Smooth muscle cell (in vitro differentiated cells): ENCODE data around the gene SEZ6L2. TPM values are rescaled to one million over a fixed set of nuclear protein-coding genes. Genes with fewer than 3 reads are reported as not detected.

ENCODE experiments used
- DNase-seq: peaks from one replicate; lab custom pipeline; 2025; ENCODE audit not compliant: unreplicated experiment; lab: John Stamatoyannopoulos, UW
- H2AFZ ChIP-seq: fragments of 200-600 bp; sonication (generic); 2 replicates; pipeline ENCODE4 v1.6.0; 2016; ENCODE audit warnings: antibody characterized with exemption, low read depth, mild to moderate bottlenecking
- H3F3A ChIP-seq: fragments of 200-600 bp; sonication (generic); 2 replicates; pipeline ENCODE4 v1.6.0; 2017; ENCODE audit warnings: antibody characterized with exemption, low read depth
- H3K27ac ChIP-seq: fragments of 200-600 bp; sonication (generic); 2 replicates; pipeline ENCODE4 v1.5.1; 2016; ENCODE audit warnings: low read depth, mild to moderate bottlenecking
- H3K27me3 ChIP-seq: fragments of 200-600 bp; sonication (generic); 2 replicates; pipeline ENCODE4 v1.6.1; 2016; ENCODE audit warnings: low read depth, mild to moderate bottlenecking
- H3K36me3 ChIP-seq: fragments of 200-600 bp; sonication (generic); 2 replicates; pipeline ENCODE4 v1.5.1; 2016; ENCODE audit warnings: low read depth
- H3K4me1 ChIP-seq: fragments of 200-600 bp; sonication (generic); 2 replicates; pipeline ENCODE4 v1.5.1; 2016; ENCODE audit warnings: low read depth
- H3K4me2 ChIP-seq: fragments of 200-600 bp; sonication (generic); 2 replicates; pipeline ENCODE4 v1.6.0; 2016; ENCODE audit warnings: mild to moderate bottlenecking
- H3K4me3 ChIP-seq: fragments of 200-600 bp; sonication (generic); 2 replicates; pipeline ENCODE4 v1.5.1; 2016; ENCODE audit warnings: mild to moderate bottlenecking
- H3K79me2 ChIP-seq: fragments of 200-600 bp; sonication (generic); 2 replicates; pipeline ENCODE4 v1.6.0; 2016; ENCODE audit warnings: low read depth, mild to moderate bottlenecking
- H3K9ac ChIP-seq: fragments of 200-600 bp; sonication (generic); 2 replicates; pipeline ENCODE4 v1.6.0; 2016; ENCODE audit warnings: low read depth
- H3K9me3 ChIP-seq: fragments of 200-600 bp; sonication (generic); replicated peaks from 2 replicates; pipeline ENCODE4 v1.5.1; 2016; ENCODE audit warnings: low read depth
- H4K20me1 ChIP-seq: fragments of 200-600 bp; sonication (generic); 2 replicates; pipeline ENCODE4 v1.6.0; 2016; ENCODE audit warnings: low read depth
- WGBS: methylation state at CpG from one replicate; pipeline ENCODE4 v1.1.7; 2016; ENCODE audit warnings: low lambda C conversion rate; 5-methylcytosine and 5-hydroxymethylcytosine counted together
- polyA plus RNA-seq: library from polyadenylated mRNA; unstranded; fragments of >200 nt; fragmentation: Nextera tagmentation; extraction: Ambion mirVana; gene quantifications from 2 replicates; pipeline ENCODE4 v1.2.1, GENCODE V29; 2016
- total RNA-seq: library from RNA; depleted of rRNA; stranded (reverse); fragments of >200 nt; gene quantifications from 2 replicates; pipeline ENCODE4 v1.2.3, GENCODE V29; 2014
- TF ChIP-seq, protein P1 (sequence below): fragments of 200-600 bp; sonication (generic); IDR thresholded peaks from 2 replicates; pipeline ENCODE4 v1.5.1; 2017; ENCODE audit warnings: borderline replicate concordance, mild to moderate bottlenecking, antibody characterized with exemption; ENCODE audit not compliant: insufficient read depth, poor library complexity, severe bottlenecking

SEZ6L2 gene
- total and polyA plus RNA-seq, 2 experiments from 2014 or later, result 46.1 to 178 TPM

DNA sequence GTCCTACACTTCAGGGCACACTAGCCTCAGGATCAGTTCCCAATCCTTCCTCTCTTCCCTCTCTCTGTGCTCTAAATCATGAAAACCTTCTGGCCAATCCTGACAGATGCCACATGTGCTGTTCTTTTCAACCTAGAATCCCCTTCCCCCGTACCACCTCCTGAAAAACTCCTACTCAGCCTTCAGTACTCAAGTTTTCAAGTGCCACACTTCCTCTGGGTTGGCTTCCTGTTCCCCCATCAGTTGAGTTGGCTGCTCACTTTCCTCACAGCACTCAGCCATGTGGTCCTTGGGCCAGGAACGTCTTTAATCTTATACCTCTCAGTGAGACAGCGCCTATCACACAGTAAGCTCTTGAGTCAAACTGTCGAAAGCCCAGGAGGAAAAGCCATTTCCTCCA is 4.2 kb upstream of the SEZ6L2 start:
- Histone ChIP-seq H3K9ac (no peak overlapping the region), H3K79me2 (peaks cover 23% of the 10 kb centered on the region), H3K4me2 (no peak overlapping the region), H3F3A (no peaks in the 10 kb centered on the region), H3K4me3 (no peak overlapping the region), H2AFZ (no peak overlapping the region), H4K20me1 (peaks cover 3% of the 10 kb centered on the region), H3K27ac (no peak overlapping the region), H3K36me3 (no peaks in the 10 kb centered on the region), H3K4me1 (no peaks in the 10 kb centered on the region), H3K27me3 (no peaks in the 10 kb centered on the region), H3K9me3 (no peaks in the 10 kb centered on the region)
- no peak for DNase-seq
- TF ChIP-seq, protein P1, sequence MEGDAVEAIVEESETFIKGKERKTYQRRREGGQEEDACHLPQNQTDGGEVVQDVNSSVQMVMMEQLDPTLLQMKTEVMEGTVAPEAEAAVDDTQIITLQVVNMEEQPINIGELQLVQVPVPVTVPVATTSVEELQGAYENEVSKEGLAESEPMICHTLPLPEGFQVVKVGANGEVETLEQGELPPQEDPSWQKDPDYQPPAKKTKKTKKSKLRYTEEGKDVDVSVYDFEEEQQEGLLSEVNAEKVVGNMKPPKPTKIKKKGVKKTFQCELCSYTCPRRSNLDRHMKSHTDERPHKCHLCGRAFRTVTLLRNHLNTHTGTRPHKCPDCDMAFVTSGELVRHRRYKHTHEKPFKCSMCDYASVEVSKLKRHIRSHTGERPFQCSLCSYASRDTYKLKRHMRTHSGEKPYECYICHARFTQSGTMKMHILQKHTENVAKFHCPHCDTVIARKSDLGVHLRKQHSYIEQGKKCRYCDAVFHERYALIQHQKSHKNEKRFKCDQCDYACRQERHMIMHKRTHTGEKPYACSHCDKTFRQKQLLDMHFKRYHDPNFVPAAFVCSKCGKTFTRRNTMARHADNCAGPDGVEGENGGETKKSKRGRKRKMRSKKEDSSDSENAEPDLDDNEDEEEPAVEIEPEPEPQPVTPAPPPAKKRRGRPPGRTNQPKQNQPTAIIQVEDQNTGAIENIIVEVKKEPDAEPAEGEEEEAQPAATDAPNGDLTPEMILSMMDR, result no peak
- WGBS, result 91% methylated on average over 4 of the region's 4 CpGs

DNA sequence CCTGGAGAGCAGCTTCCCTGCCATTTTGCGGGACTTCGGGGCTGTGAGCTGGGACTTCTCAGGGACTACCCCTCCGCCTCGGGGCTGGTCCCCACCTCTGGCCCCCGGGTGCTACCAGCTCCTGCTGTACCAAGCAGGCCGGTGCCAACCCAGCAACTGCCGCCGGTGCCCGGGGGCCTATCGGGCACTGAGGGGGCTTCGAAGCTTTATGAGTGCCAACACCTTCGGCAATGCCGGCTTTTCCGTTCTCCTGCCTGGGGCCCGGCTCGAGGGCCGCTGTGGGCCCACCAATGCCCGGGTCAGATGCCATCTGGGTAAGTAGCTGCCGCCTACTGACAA is 2.2 kb upstream of the SEZ6L2 start:
- Histone ChIP-seq H3K36me3 (no peaks in the 10 kb centered on the region), H4K20me1 (peaks cover 3% of the 10 kb centered on the region), H3K9me3 (no peaks in the 10 kb centered on the region), H3K4me3 (peak overlapping the region; percentile 85), H3K27me3 (no peaks in the 10 kb centered on the region), H3K4me2 (peak overlapping the region; percentile 99), H3K4me1 (no peaks in the 10 kb centered on the region), H3K27ac (peak overlapping the region; percentile 85), H2AFZ (no peak overlapping the region), H3K9ac (peak overlapping the region; percentile 60), H3F3A (no peaks in the 10 kb centered on the region), H3K79me2 (peaks cover 23% of the 10 kb centered on the region)
- TF ChIP-seq, protein P1, result no peak
- 91% methylated on average over 19 of the region's 19 CpGs for WGBS
- DNase-seq, result no peak

- Histone ChIP-seq H3K27ac (peak overlapping the region; percentile 85), H3K4me2 (peak overlapping the region; percentile 99), H2AFZ (peak overlapping the region; percentile 80), H3K79me2 (peaks cover 23% of the 10 kb centered on the region), H4K20me1 (peaks cover 3% of the 10 kb centered on the region), H3K36me3 (no peaks in the 10 kb centered on the region), H3K27me3 (no peaks in the 10 kb centered on the region), H3K4me3 (peak overlapping the region; percentile 85), H3F3A (no peaks in the 10 kb centered on the region), H3K9ac (peak overlapping the region; percentile 60), H3K9me3 (no peaks in the 10 kb centered on the region), H3K4me1 (no peaks in the 10 kb centered on the region)
- no peak for DNase-seq
- WGBS, result 45% methylated on average over 26 of the region's 31 CpGs
- TF ChIP-seq, protein P1, result no peak
These were observed 1.7 kb upstream of the SEZ6L2 start for GRCh38 chr16:29900888-29901606.
